ENCODE measurements around the gene OMP.
A peak's percentile ranks its signal among the peaks of the same experiment; 100 is the strongest.

The OMP gene

DNA sequence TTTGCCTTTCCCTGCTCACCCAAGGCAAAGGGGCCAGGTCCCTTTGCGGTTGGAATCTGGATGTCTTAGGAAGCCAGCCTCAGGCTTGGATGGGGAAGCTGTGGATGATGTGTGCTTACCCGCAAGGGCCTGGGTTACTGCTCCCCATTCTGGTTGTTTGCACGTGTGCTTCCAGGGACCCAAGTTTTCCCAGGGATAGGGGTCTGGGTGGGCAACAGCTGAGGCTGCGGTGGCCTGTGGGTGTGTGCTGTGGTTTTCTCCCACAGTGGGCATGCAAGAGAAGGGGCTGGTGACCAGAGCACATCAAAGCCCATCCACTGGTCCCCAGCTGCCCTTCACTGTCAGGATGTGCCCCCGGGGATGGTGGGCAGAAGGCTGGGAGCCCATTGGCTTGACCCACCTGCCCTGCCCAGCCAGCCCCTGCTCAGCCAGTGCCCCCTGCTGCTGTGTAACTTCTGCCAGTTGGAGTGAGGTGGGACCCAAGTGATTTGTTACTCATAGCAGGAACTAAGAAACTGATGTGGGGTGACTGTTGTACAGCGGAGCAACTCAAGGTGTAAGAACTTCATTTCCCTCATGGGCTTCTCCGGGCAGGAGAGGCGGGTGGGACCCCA lies 32.6 kb upstream of the OMP start:
- no peak for DNase-seq

GRCh38 chr11:77071077-77071476 lies 31.6 kb upstream of the OMP start:
- DNase-seq = no peak

DNA sequence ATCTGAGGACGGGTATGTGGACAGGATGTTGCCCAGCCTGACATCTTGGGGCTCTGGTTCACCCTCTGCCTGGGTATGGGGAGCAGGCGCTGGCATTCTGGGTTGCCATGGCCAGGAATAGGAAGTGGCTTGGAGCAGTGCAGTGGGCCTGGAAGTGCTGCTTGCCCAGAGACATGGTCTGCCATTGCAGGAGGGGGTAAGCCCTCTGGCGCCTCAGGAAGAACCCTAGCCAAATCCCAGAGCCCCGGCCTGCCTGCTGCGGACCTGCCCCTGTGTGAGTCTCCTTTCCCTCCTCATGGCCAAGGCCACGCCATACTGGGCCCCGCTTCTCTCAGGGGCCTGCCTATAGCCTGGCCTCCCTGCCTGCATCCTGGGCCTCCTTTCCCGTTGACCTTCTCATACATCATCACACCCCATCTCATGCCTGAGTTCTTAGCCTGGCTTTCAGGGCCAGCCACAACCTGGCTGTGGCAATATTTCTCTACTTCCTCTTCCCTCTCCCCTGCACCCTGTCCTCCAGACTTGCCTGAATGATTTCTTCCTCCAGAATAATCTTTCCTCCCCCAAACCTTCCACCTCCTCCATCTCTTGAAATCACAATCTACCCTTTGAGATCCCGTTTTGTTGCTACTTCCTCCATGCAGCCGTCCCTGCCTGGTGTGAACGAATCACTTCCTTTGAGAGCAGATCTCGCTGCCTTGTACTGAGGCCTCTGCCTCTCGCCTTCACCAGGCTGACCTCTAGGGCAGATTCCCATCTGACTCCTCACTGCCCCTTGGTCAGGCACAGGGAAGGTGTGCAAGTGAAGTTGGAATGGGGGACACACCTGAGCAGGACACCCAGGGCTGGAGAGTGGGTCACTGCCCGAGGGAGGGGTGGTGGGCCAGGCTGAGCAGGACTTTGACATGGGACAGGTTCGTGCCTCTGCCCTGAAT lies 30.7 kb upstream of the OMP start:
- DNase-seq = peak; percentile 56

- no peak for DNase-seq
These were observed 29.8 kb upstream of the OMP start for GRCh38 chr11:77072851-77073327.

- DNase-seq = peak; percentile 96
These were observed 29.2 kb upstream of the OMP start for GRCh38 chr11:77073328-77074001.

- no peak for DNase-seq
These were observed 28.4 kb upstream of the OMP start for GRCh38 chr11:77074205-77074604.

- DNase-seq = no peak
These were observed 27.9 kb upstream of the OMP start for GRCh38 chr11:77074626-77075221.

DNA sequence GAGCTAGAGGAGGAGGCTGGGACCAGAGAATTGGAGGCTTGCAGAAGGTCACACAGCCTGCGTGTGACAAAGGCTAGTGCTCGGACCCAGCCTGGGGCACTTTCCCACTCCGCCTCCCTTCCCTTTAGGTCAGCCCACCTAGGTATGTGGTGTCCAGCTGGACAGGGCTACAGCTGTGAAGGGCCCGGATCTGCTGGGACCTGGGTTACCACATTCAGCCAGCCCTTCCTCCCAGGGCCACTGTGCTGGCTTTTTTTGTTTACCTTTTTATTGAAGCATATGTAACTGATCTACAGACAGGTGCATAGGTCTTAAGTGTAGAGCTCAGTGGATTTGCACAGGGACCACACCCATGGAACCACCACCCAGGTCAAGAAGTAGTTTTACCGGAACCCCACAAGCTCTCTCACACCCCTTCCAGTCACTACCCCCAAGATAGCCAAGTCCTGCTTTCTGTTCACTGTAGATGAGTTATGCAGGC lies 27.2 kb upstream of the OMP start:
- DNase-seq = no peak

- DNase-seq = no peak
These were observed 23.0 kb upstream of the OMP start for GRCh38 chr11:77079666-77080065.

DNA sequence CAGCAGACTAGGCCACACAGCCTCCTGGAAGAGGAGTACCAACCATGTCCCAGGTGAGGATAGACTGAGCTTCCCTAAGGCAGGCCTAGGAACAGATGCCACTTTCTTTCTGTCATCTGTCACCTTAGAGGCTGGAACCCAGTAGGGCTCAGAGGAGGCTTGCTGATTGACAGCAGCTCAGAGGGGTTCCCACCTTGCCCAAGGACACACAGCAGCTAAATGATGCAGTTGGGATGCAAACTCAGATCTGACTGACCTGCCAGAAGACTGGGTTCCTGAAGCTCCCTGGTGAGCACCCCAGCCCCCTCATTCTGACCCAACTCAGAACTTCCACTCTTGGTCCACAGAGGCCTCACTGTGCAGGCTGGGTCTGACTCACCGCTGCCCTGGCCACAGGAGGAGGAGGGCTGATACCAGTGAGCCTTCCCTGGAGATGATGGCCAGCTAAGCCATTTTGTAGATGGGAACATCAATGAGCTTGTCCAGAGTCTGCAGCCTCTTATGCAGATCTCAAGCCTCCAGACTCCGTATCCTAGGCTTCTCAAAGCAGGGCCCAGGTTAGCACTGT lies 21.9 kb upstream of the OMP start:
- peak; percentile 35 for DNase-seq

DNA sequence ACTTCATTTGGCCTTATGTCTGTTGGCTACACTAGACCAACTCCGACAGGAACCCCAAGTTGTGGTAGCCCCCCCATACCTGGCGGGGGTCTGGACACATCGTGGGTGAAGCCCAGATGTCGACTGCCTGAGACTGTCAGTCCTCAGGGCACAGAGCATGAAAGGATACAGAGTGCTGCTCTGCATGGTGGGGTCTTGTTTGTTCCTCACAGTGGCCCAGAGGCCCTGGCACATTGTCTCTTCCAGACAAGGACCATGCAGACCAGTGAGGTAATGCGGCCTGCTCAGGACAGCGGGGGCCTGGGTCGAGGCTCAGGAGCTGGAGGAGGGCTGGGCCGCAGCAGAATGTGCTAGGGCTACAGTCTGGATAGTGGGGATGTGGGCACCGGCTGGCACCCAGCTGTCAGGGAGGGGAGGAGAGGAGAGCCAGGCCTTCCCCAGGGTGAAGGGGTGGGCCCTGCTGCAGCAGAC lies 21.2 kb upstream of the OMP start:
- no peak for DNase-seq

DNA sequence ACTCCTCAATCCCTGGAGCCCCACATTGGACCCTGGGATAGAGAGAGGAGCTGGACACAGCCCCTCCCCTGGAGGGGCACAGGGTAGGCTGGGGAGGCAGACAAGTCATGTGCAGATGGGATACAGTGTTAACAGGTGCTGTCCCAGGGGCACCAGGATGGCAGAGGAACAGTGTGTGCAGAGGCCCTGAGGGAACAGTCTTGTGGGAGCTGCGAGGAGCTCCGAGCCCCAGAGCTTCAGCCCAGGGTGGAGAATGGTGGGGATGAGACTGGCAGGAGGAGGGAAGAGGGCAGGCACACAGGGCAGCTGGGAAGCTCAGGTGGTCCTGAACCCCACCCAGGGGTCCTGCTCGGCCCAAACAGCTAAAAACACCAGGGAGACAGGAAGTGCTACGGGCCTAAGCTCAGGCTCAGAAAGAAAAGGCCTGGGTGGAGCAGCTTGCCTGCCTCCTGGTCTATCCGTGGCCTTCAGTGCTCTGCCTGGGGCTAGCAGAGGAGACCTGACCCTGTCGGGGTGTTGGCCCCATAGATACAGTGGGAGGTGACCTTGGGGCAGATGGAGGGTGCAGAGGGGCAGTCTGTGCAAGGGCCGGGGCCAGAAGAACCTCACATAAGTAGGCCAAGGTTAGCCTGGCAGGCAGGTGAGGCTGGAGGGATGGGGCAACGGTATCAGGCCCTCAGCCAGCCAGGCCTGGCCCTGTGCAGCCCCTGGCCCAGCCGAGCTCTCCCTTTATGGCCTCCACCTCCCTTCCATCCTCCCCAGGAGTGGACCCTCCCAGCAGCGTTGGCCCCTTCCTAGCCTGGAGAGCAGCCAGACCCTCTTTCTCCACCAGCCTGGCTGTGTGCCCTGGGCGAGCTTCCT lies 20.4 kb upstream of the OMP start:
- no peak for DNase-seq

DNA sequence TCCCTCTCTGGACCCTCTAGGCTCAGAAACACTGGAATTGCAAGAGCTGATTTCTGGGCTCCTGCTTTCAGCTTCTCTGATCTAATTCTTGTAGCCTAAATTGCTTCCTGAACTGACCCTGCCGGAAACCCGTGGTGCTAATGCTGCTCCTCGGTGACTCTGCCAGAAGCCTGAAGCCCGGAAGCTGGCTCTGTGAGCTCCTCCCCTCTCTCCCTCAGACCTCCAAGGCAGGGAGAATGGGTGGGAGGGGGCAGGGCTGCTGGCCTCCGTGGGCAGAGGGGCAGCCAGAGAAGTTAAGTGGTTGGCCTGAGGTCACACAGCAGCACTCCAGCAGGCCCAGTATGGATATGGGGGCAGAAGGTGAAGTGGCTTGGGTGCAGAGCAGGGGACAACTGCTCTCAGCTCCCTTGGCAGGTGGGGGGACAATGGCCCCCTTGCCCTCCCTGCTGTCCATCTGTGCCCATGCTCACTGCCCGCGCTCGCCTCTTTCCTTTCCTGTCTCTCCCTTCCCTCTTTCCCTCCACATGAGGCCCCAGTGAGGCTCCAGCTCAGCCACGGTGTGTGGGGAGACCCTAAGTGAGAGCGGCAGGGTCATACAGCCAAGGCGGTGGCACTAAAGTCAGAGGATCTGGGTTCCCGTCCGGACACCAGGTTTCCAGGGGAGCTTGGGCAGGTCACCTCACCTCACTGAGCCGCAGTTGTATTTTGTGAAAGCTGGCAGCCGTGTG lies 19.6 kb upstream of the OMP start:
- no peak for DNase-seq

DNA sequence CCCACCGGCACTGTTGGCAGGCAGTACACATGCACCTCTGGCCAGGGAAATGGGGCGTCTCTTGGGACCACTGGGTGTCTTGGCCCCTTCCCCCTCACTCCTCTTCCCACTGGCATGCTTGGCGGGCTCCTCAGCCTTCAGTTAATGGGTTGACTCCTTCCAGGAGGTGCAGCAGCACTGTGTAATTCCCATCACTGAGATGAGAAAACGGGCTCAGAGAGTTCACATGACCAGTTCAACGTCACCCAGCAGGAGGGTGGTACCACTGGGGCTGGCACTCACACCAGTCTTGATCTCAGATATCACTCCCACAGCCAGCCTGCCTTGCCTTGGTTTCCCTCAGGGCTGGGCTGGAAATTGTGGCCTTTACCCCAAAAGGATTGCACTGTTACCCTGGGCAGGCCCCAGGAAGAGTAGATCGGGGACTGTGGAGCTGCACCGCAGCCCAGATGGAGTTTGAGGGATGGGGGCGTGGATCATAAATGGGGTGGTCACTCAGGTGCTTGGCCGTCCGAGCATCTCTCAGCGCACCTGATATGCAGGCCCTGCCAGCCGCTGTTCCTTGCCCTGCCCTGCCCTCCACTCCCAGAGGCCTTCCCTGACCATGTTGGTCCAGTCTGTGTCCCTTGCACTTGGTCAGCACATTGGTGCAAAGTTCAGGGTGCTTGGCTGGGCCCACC lies 18.9 kb upstream of the OMP start:
- DNase-seq = no peak

GRCh38 chr11:77084581-77085191 lies 18.0 kb upstream of the OMP start:
- DNase-seq = no peak

DNA sequence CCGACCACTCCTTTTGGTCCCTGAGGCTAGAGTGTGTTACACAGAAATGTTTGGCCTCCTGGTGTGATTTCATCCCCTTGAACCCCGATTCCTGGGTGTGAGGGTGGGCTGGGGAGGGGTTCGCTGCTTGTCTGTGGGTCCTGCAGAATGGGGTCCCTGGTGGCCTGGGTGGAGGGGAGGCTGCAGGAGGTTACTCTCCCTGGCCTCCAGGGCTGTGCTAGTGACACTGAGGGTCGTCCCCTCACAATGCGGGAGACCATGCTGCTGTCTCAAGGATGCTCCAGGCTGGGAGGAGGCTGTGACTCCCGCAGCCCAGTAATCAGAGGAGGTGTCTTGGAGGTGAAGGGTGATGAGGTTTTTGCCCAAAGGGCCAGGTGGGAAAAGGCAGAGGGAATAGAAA lies 17.0 kb upstream of the OMP start:
- no peak for DNase-seq

- DNase-seq = no peak
These were observed 15.8 kb upstream of the OMP start for GRCh38 chr11:77086521-77087472.

DNA sequence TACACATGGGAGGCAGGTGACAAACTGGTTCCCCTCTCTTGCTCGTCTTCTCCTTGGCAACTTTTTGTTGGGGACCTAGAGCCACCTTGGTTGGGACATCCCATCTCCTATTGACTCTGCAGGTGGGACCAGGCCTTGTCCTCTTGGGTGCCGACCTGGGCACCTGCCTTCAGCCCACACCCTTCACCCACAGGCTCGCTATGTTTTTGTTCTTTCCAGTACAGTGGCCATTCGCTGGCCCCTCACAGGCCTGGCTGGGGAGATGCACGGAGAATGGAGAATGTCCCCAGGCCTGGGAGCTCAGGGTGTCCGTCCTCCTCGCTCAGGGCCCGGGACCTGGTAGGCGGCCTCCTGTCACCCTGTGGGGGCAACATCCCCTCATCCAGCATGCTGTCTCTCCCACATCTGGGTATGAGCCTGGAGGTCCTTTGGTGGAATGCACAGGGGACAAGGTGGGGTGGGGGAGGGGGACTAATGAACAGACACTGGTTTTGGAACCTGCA lies 14.9 kb upstream of the OMP start:
- no peak for DNase-seq

Data from EL (cell line).